Measurements from ENCODE around the gene POP4. TPM values are rescaled to one million over a fixed set of nuclear protein-coding genes. Genes with fewer than 3 reads are reported as not detected.

POP4 gene
- total and polyA plus RNA-seq, 10 of the 15 experiments (the other 5 are each of a cell fraction or from before 2014, with no cell fraction given), result 52.1 to 231 (median 118) TPM

DNA sequence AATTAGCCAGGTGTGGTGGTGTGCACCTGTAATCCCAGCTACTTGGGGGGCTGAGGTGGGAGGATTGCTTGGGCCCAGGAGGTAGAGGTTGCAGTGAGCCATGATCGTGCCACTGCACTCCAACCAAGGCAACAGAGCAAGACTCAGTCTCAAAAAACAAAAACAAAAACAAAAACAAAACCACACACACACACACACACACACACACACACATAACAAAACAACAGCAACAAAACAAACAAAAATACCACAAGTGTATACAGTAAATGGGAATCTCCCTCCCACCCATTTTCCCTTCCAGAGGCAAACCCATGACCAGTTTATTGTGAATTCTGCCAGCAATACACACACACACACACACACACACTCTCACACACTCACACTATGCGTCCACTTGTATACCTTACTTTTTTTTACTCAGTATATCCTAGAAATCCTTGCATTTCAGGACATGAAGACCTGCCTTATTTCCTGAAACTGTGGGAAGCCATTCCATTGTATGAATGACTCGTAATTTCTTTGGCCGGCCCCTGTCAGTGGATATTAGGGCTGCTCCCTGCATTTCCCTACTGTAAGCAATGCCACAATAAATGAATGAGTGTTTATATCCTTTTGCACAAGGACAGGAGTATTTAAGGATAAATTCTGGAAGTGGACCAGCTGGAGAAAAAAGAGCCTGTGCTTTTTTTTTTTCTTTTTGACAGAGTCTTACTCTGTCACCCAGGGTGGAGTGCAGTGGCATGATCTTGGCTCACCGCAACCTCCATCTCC is 52.3 kb downstream of the POP4 start:
- in situ Hi-C loops (cut with MboI), result no loop called here
- Histone ChIP-seq H3K9me3 (replicated peaks; ENCODE audit: control insufficient read depth, insufficient read depth, low read length) (no peaks in the 10 kb centered on the region), H3K4me1 (ENCODE audit: control insufficient read depth, insufficient read depth, low read length) (no peaks in the 10 kb centered on the region), H3K79me2 (ENCODE audit: control insufficient read depth, insufficient read depth, low read length) (no peaks in the 10 kb centered on the region), H2AFZ (ENCODE audit: control insufficient read depth, low read depth, low read length) (no peak overlapping the region), H3K36me3 (ENCODE audit: control insufficient read depth in 2 of 2, insufficient read depth in 2 of 2, low read length in 1 of 2) (no peaks in the 10 kb centered on the region), H3K27me3 (replicated peaks in 1 of 2; ENCODE audit: control insufficient read depth in 2 of 2, insufficient read depth in 2 of 2, low read length in 1 of 2) (no peaks in the 10 kb centered on the region), H3K4me3 (no peak overlapping the region), H3K4me2 (ENCODE audit: control insufficient read depth, insufficient read depth) (no peak overlapping the region), H4K20me1 (ENCODE audit: control insufficient read depth, insufficient read depth) (no peaks in the 10 kb centered on the region), H3K27ac (ENCODE audit: control insufficient read depth, insufficient read depth) (no peak overlapping the region), H3K9ac (ENCODE audit: control insufficient read depth, insufficient read depth, low read length) (no peak overlapping the region)
- intact Hi-C loops (cut with micrococcal nuclease; ENCODE audit: unreplicated experiment), result no loop called here
- FAIRE-seq (no peak), ATAC-seq (no peak), DNase-seq (ENCODE audit: low read depth, low spot score) (no peak)
- BruUV-seq (replicated peaks), result no TSS peak
- ChIA-PET SMC1A (ENCODE audit: uncharacterized antibody, unreplicated experiment) (interaction anchor here (1.5 kb wide), 1 partner anchor 48 kb away, joined by 3 read pairs; no protein-coding TSS in a partner anchor), CTCF (interaction anchor here (0.6 kb wide), 1 partner anchor 32 kb away, joined by 3 read pairs; no protein-coding TSS in a partner anchor), RAD21 (ENCODE audit: unreplicated experiment) (no interaction called here), POLR2A (no interaction called here)
- 76% methylated on average over 5 of the region's 5 CpGs for WGBS (ENCODE audit: insufficient coverage, insufficient replicate concordance, low lambda C conversion rate, missing lambda C conversion rate)
- TF ChIP-seq CHD1 (IDR thresholded peaks at IDR 0.05; ENCODE audit: low read depth, low read length), result no peak
- TF ChIP-seq NR2C2 (IDR thresholded peaks at IDR 0.05; ENCODE audit: borderline replicate concordance, control insufficient read depth, insufficient read length, low read depth), result no peak
- no peak for TF ChIP-seq PAX5 (IDR thresholded peaks at IDR 0.05; ENCODE audit: borderline replicate concordance, low read depth, low read length)
- TF ChIP-seq, protein P1, sequence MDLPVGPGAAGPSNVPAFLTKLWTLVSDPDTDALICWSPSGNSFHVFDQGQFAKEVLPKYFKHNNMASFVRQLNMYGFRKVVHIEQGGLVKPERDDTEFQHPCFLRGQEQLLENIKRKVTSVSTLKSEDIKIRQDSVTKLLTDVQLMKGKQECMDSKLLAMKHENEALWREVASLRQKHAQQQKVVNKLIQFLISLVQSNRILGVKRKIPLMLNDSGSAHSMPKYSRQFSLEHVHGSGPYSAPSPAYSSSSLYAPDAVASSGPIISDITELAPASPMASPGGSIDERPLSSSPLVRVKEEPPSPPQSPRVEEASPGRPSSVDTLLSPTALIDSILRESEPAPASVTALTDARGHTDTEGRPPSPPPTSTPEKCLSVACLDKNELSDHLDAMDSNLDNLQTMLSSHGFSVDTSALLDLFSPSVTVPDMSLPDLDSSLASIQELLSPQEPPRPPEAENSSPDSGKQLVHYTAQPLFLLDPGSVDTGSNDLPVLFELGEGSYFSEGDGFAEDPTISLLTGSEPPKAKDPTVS (IDR thresholded peaks at IDR 0.05; ENCODE audit: low read depth, low read length), result no peak
- TF ChIP-seq WRNIP1 (IDR thresholded peaks at IDR 0.05; ENCODE audit: borderline replicate concordance, low read depth, low read length), result no peak
- TF ChIP-seq PAX8 (IDR thresholded peaks at IDR 0.05), result no peak
- TF ChIP-seq ZSCAN29 (IDR thresholded peaks at IDR 0.05), result no peak
- TF ChIP-seq HDAC6 (IDR thresholded peaks at IDR 0.05; ENCODE audit: unreplicated experiment), result no peak
- TF ChIP-seq ZNF24 (IDR thresholded peaks at IDR 0.05), result no peak
- no peak for TF ChIP-seq RAD51 (IDR thresholded peaks at IDR 0.05)
- TF ChIP-seq RFX5 (IDR thresholded peaks at IDR 0.05; ENCODE audit: low read depth, low read length), result no peak
- no peak for TF ChIP-seq YY1 (IDR thresholded peaks at IDR 0.05; ENCODE audit: low read depth, low read length)
- no peak for TF ChIP-seq ZBED1 (IDR thresholded peaks at IDR 0.05; ENCODE audit: borderline replicate concordance)
- TF ChIP-seq, protein P2, sequence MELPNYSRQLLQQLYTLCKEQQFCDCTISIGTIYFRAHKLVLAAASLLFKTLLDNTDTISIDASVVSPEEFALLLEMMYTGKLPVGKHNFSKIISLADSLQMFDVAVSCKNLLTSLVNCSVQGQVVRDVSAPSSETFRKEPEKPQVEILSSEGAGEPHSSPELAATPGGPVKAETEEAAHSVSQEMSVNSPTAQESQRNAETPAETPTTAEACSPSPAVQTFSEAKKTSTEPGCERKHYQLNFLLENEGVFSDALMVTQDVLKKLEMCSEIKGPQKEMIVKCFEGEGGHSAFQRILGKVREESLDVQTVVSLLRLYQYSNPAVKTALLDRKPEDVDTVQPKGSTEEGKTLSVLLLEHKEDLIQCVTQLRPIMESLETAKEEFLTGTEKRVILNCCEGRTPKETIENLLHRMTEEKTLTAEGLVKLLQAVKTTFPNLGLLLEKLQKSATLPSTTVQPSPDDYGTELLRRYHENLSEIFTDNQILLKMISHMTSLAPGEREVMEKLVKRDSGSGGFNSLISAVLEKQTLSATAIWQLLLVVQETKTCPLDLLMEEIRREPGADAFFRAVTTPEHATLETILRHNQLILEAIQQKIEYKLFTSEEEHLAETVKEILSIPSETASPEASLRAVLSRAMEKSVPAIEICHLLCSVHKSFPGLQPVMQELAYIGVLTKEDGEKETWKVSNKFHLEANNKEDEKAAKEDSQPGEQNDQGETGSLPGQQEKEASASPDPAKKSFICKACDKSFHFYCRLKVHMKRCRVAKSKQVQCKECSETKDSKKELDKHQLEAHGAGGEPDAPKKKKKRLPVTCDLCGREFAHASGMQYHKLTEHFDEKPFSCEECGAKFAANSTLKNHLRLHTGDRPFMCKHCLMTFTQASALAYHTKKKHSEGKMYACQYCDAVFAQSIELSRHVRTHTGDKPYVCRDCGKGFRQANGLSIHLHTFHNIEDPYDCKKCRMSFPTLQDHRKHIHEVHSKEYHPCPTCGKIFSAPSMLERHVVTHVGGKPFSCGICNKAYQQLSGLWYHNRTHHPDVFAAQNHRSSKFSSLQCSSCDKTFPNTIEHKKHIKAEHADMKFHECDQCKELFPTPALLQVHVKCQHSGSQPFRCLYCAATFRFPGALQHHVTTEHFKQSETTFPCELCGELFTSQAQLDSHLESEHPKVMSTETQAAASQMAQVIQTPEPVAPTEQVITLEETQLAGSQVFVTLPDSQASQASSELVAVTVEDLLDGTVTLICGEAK (IDR thresholded peaks at IDR 0.05; ENCODE audit: borderline replicate concordance), result no peak
- TF ChIP-seq NRF1 (conservative IDR thresholded peaks at IDR 0.05; ENCODE audit: low read depth, low read length), result no peak
- TF ChIP-seq, protein P3, sequence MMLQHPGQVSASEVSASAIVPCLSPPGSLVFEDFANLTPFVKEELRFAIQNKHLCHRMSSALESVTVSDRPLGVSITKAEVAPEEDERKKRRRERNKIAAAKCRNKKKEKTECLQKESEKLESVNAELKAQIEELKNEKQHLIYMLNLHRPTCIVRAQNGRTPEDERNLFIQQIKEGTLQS (IDR thresholded peaks at IDR 0.05; ENCODE audit: borderline replicate concordance, extremely low read depth, low read depth, low read length), result no peak
